ENCODE measurements around the gene HNRNPLL.

HNRNPLL gene

DNA sequence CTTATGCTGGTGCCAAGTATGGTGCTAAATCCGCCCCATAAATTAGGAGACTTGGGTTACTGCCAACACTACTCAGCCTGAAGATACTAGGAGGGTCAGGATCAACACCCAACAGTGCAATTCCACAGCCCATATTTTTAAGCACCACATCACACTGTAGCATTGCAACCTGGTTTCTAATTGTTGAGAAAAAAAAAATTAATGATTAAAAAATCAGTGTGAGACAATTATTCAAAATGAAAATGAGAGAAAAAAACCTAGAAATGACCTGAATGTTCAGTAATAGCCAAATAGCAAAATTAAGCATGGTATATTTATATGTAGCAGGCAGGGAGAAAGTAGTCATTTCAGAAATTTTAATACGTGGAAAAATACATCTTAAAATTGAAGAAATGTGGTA lies 29.2 kb upstream of the HNRNPLL start:
- DNase-seq (ENCODE audit: low read depth): no peak
- TF ChIP-seq, protein P1, sequence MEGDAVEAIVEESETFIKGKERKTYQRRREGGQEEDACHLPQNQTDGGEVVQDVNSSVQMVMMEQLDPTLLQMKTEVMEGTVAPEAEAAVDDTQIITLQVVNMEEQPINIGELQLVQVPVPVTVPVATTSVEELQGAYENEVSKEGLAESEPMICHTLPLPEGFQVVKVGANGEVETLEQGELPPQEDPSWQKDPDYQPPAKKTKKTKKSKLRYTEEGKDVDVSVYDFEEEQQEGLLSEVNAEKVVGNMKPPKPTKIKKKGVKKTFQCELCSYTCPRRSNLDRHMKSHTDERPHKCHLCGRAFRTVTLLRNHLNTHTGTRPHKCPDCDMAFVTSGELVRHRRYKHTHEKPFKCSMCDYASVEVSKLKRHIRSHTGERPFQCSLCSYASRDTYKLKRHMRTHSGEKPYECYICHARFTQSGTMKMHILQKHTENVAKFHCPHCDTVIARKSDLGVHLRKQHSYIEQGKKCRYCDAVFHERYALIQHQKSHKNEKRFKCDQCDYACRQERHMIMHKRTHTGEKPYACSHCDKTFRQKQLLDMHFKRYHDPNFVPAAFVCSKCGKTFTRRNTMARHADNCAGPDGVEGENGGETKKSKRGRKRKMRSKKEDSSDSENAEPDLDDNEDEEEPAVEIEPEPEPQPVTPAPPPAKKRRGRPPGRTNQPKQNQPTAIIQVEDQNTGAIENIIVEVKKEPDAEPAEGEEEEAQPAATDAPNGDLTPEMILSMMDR (IDR thresholded peaks at IDR 0.05; ENCODE audit: control insufficient read depth, extremely low read depth, insufficient read depth): no peak
- H3K4me3 ChIP-seq (ENCODE audit: low read depth, low read length): no peak overlapping the region

DNA sequence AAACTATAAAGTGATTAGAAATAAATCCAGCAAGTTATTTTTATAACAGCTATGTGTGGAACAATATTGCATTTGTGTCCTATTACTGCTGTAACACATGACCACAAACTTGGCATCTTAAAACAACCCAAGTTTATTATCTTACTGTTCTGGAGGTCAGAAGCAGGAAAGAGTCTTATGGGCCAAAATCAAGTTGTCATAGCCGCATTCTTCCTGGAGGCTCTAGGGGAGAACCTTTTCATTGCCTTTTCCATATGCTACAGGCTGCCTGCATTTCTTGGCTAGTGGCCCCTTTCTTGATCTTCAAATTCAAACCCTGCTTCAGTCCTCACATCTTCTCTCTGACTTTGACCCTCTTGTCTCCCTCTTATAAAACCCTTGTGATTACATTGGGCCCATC lies 27.0 kb upstream of the HNRNPLL start:
- no peak for DNase-seq (ENCODE audit: low read depth)
- H3K4me3 ChIP-seq (ENCODE audit: low read depth, low read length): no peak overlapping the region
- TF ChIP-seq, protein P1 (IDR thresholded peaks at IDR 0.05; ENCODE audit: control insufficient read depth, extremely low read depth, insufficient read depth): no peak

DNA sequence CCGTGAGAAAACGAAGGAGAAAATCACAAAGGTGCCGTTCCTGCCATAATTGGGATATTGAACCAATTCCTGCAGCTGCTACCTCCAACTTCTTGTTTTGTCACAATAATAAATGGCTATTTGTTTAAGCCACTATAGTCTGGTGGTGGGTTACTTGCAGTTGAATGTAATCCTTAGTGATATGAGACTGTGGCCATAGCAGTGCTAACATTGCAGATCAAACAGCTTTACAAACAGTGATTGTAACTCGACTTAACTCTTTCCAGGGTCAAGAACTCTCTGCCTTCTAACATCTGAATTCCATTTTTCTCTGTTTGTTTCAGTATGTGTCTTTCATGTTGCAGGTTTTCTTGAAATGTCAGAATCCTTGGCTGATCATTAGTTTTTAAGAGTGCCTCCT lies 24.7 kb upstream of the HNRNPLL start:
- no peak overlapping the region for H3K4me3 ChIP-seq (ENCODE audit: low read depth, low read length)

GRCh38 chr2:38626326-38627035 lies 23.8 kb upstream of the HNRNPLL start:
- TF ChIP-seq, protein P1 (IDR thresholded peaks at IDR 0.05; ENCODE audit: control insufficient read depth, extremely low read depth, insufficient read depth): no peak
- H3K4me3 ChIP-seq (ENCODE audit: low read depth, low read length): no peak overlapping the region
- DNase-seq (ENCODE audit: low read depth): no peak

More for the DNA sequence above, 24.7 kb upstream of the HNRNPLL start:
- no peak for DNase-seq (ENCODE audit: low read depth)
- TF ChIP-seq, protein P1 (IDR thresholded peaks at IDR 0.05; ENCODE audit: control insufficient read depth, extremely low read depth, insufficient read depth): no peak

DNA sequence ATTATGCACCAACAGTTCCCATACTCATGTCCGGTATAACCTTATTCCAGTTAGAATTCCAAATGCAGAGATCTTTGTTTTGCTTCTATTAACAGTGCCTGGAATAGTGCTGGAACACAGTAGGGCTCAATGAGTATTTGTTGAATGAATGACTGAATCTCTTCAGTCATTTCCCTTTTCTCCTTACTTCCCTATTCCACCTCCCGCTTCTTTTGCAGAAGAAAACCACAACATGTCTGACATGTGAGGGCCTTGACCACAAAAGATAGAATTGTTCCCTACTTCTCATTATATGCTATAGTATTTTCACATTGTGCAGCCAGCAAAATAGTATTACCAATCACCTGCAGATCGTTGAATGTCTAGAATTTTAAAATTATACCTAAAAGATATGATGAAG lies 19.5 kb upstream of the HNRNPLL start:
- TF ChIP-seq, protein P1 (IDR thresholded peaks at IDR 0.05; ENCODE audit: control insufficient read depth, extremely low read depth, insufficient read depth): no peak
- DNase-seq (ENCODE audit: low read depth): no peak
- H3K4me3 ChIP-seq (ENCODE audit: low read depth, low read length): no peak overlapping the region

GRCh38 chr2:38621018-38621417 lies 18.3 kb upstream of the HNRNPLL start:
- TF ChIP-seq, protein P1 (IDR thresholded peaks at IDR 0.05; ENCODE audit: control insufficient read depth, extremely low read depth, insufficient read depth): no peak
- DNase-seq (ENCODE audit: low read depth): no peak
- H3K4me3 ChIP-seq (ENCODE audit: low read depth, low read length): no peak overlapping the region
